Prostate gland (tissue), 1 donor: ENCODE data around the gene C1QTNF9.

Experiments used
- POLR2A ChIP-seq: fragments of 450-650 bp; IDR thresholded peaks from one replicate; pipeline ENCODE4 v1.6.1; 2016; ENCODE audit warnings: antibody characterized with exemption, mild to moderate bottlenecking
- POLR2AphosphoS5 ChIP-seq: sonication (generic); formaldehyde crosslinking; IDR thresholded peaks from one replicate; pipeline ENCODE4 v1.6.1; 2017; ENCODE audit warnings: antibody characterized with exemption

DNA sequence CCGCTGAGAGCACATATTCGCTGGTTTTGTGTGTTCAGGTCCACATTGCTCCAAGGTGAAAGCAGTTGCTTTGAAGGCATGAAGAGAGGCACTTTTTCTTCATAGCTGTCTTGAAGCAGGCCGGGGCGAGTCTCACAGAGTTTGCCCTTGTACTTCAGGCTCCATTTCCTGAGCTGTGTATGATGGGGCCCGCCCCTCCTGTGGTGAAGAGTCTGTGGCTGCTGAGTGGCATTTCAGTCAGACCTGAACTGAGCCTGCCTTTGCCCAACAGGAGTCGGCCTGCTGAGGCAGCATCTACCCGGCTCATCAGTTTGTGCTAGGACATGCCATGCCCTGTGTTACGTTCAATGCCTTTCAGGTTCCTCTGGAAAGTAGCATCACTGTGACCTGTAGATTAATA, 44.4 kb upstream of the C1QTNF9 start:
- TF ChIP-seq POLR2AphosphoS5 (no peak), POLR2A (no peak)
